HCT116 (cell line): ENCODE results near the gene SLC25A12.

Source experiments
- CTCF ChIP-seq, 3 experiments: fragments of 200-600 bp in 1 of 3; sonication (generic) in 1 of 3; IDR thresholded peaks in 2 of 3; conservative IDR thresholded peaks in 1 of 3; 2 replicates each; pipeline ENCODE4 v1.5.1; 2012 to 2017; ENCODE audit warnings: low read depth in 2 of 3, low read length in 2 of 3, antibody characterized with exemption in 1 of 3, borderline replicate concordance in 1 of 3, control low read depth in 1 of 3, mild to moderate bottlenecking in 1 of 3, mixed read lengths in 1 of 3, mixed run types in 1 of 3, moderate library complexity in 1 of 3; ENCODE audit not compliant: insufficient read depth in 1 of 3
- ELF1 ChIP-seq: IDR thresholded peaks from 2 replicates; pipeline ENCODE4 v1.6.1; 2012; ENCODE audit warnings: low read depth, borderline replicate concordance
- EZH2 ChIP-seq: fragments of 200-600 bp; sonication (generic); IDR thresholded peaks from 2 replicates; pipeline ENCODE4 v1.6.1; 2017; ENCODE audit warnings: antibody characterized with exemption, mixed run types
- EZH2phosphoT487 ChIP-seq: fragments of 200-600 bp; IDR thresholded peaks from 2 replicates; pipeline ENCODE4 v1.6.1; 2018; ENCODE audit warnings: antibody characterized with exemption, borderline replicate concordance
- MAX ChIP-seq: IDR thresholded peaks from 2 replicates; pipeline ENCODE4 v1.6.1; 2012
- POLR2A ChIP-seq: IDR thresholded peaks from 2 replicates; pipeline ENCODE4 v1.7.0; 2011; ENCODE audit warnings: borderline replicate concordance; ENCODE audit not compliant: insufficient read depth, insufficient read length; ENCODE audit errors: extremely low read depth
- POLR2AphosphoS5 ChIP-seq: IDR thresholded peaks from 2 replicates; pipeline ENCODE4 v1.6.1; 2011; ENCODE audit warnings: mild to moderate bottlenecking, low read depth, low read length, moderate library complexity
- RAD21 ChIP-seq: IDR thresholded peaks from 2 replicates; pipeline ENCODE4 v1.6.1; 2012; ENCODE audit warnings: low read depth, mild to moderate bottlenecking
- REST ChIP-seq: IDR thresholded peaks from 2 replicates; pipeline ENCODE4 v1.6.1; 2012; ENCODE audit warnings: low read depth
- SRF ChIP-seq: IDR thresholded peaks from 2 replicates; pipeline ENCODE4 v1.6.1; 2012; ENCODE audit warnings: low read depth
- ZBTB33 ChIP-seq: IDR thresholded peaks from 2 replicates; pipeline ENCODE4 v1.6.1; 2011; ENCODE audit warnings: mild to moderate bottlenecking, low read length, moderate library complexity; ENCODE audit not compliant: insufficient replicate concordance; ENCODE audit errors: extremely low read depth

GRCh38 chr2:171878481-171878993 lies 15.5 kb downstream of the SLC25A12 start:
- TF ChIP-seq RAD21 (no peak), REST (no peak), EZH2phosphoT487 (no peak), EZH2 (no peak), SRF (no peak), ZBTB33 (no peak), CTCF (IDR thresholded peaks at IDR 0.05 in 2 of 3, conservative IDR thresholded peaks at IDR 0.05 in 1 of 3; ENCODE audit: borderline replicate concordance in 1 of 3, insufficient read depth in 1 of 3, low read depth in 2 of 3, low read length in 2 of 3) (no peak), POLR2A (no peak), MAX (no peak), POLR2AphosphoS5 (no peak), ELF1 (no peak)
